Fibroblast of pulmonary artery (primary cell): ENCODE results near the gene SMPD2.

Source experiments
- DNase-seq: peaks from one replicate; pipeline ENCODE4 v3.0.0-alpha.2; 2010; ENCODE audit warnings: low read depth
- H3K4me3 ChIP-seq: replicated peaks from 2 replicates; pipeline ENCODE4 v1.5.1; 2011; ENCODE audit warnings: low read depth, mild to moderate bottlenecking, control low read depth, low read length, moderate library complexity
- TF ChIP-seq, protein P1 (sequence below): IDR thresholded peaks from 2 replicates; pipeline ENCODE4 v1.5.1; 2011; ENCODE audit warnings: mild to moderate bottlenecking, control low read depth, low read length, inconsistent platforms; ENCODE audit errors: missing control alignments

The SMPD2 gene

GRCh38 chr6:109454496-109455436 is 14.2 kb downstream of the SMPD2 start:
- peak; percentile 29 for DNase-seq
- H3K4me3 ChIP-seq, result peak overlapping the region; percentile 84
- TF ChIP-seq, protein P1, sequence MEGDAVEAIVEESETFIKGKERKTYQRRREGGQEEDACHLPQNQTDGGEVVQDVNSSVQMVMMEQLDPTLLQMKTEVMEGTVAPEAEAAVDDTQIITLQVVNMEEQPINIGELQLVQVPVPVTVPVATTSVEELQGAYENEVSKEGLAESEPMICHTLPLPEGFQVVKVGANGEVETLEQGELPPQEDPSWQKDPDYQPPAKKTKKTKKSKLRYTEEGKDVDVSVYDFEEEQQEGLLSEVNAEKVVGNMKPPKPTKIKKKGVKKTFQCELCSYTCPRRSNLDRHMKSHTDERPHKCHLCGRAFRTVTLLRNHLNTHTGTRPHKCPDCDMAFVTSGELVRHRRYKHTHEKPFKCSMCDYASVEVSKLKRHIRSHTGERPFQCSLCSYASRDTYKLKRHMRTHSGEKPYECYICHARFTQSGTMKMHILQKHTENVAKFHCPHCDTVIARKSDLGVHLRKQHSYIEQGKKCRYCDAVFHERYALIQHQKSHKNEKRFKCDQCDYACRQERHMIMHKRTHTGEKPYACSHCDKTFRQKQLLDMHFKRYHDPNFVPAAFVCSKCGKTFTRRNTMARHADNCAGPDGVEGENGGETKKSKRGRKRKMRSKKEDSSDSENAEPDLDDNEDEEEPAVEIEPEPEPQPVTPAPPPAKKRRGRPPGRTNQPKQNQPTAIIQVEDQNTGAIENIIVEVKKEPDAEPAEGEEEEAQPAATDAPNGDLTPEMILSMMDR, result no peak

GRCh38 chr6:109455437-109456110 is 15.1 kb downstream of the SMPD2 start, which contains the start of gene MICAL1:
TSS of gene MICAL1 (minus strand) at chr6:109455772. CDS start at chr6:109454196, 1,576 bp downstream.
- TF ChIP-seq, protein P1, result peak; percentile 29
- DNase-seq, result peak; percentile 57
- peak within 1 kb of the TSS; percentile 84 for H3K4me3 ChIP-seq

GRCh38 chr6:109456111-109456583 is 15.6 kb downstream of the SMPD2 start:
- TF ChIP-seq, protein P1, result no peak
- H3K4me3 ChIP-seq, result peak overlapping the region; percentile 84
- no peak for DNase-seq

DNA sequence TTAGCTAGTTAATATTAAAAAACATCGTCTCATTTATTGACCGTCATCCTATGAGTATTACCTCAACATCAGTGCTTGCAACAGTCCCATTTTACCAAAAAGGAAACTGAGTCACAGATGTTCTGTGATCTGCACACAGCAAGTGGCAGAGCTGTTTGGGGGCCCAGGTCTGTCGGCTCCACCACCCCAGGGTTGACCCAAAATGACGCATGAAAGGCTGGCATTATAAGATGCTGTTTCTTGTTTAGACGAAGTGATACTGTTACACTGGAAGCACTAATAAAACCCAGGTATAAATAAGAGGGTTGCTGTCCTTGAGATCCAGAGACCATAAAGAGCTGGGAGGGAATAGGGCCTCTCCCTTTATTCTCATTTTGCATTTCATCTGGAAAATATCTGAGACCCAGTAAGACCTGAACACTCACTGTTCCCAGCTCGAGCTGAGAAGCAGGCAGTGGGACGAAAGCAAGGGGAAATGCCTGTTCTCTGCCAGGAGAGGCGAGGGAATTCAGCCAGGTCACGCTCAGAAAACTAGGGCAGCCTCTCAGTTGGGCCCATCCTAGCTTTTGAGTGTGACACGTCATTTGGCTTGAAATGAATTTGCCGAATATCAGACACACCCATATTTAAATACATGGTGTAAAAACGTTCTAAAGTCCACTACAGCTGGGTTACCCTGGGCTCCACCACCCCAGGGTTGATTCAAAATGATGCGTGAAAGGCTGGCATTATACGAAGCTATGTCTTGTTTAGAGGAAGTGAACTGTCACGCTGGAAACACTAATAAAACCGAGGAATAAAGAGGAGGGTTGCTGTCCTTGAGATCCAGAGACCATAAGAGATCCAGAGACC is 16.4 kb downstream of the SMPD2 start:
- TF ChIP-seq, protein P1, result no peak
- DNase-seq, result peak; percentile 68
- H3K4me3 ChIP-seq, result peak overlapping the region; percentile 84

- TF ChIP-seq, protein P1, result no peak
- DNase-seq, result no peak
- no peak overlapping the region for H3K4me3 ChIP-seq
Measured at GRCh38 chr6:109457562-109457996, 17.1 kb downstream of the SMPD2 start.
